Astrocyte (in vitro differentiated cells and primary cell): ENCODE results near the gene MBNL1. TPM values are rescaled to one million over a fixed set of nuclear protein-coding genes. Genes with fewer than 3 reads are reported as not detected.

Source experiments
- DNase-seq: peaks from one replicate; pipeline ENCODE4 v3.0.0-alpha.2; 2010; ENCODE audit warnings: low read depth
- FAIRE-seq: peaks from 2 replicates; lab custom pipeline; 2011; peaks lifted over from hg19 to GRCh38; lab: Jason Lieb, UNC
- H2AFZ ChIP-seq: 2 replicates; pipeline ENCODE4 v1.6.0; 2012; ENCODE audit warnings: low read depth, low read length, inconsistent platforms
- H3K27ac ChIP-seq: 2 replicates; pipeline ENCODE4 v1.5.1; 2011; ENCODE audit warnings: low read depth, low read length, inconsistent platforms
- H3K27me3 ChIP-seq: 2 replicates; pipeline ENCODE4 v1.6.0; 2011; ENCODE audit warnings: low read length, inconsistent platforms; ENCODE audit not compliant: insufficient read depth
- H3K36me3 ChIP-seq: 2 replicates; pipeline ENCODE4 v1.5.1; 2011; ENCODE audit warnings: low read length, inconsistent platforms; ENCODE audit not compliant: insufficient read depth
- H3K4me1 ChIP-seq: 2 replicates; pipeline ENCODE4 v1.5.1; 2011; ENCODE audit warnings: low read length, inconsistent platforms; ENCODE audit not compliant: insufficient read depth
- H3K4me2 ChIP-seq: 2 replicates; pipeline ENCODE4 v1.6.0; 2012; ENCODE audit warnings: low read length, inconsistent platforms
- H3K4me3 ChIP-seq: 2 replicates; pipeline ENCODE4 v1.5.1; 2011; ENCODE audit warnings: low read depth, mild to moderate bottlenecking, low read length, inconsistent platforms; ENCODE audit not compliant: insufficient read depth
- H3K79me2 ChIP-seq: 2 replicates; pipeline ENCODE4 v1.6.0; 2012; ENCODE audit warnings: mild to moderate bottlenecking, low read length, inconsistent platforms; ENCODE audit not compliant: insufficient read depth
- H3K9ac ChIP-seq: 2 replicates; pipeline ENCODE4 v1.6.0; 2012; ENCODE audit warnings: mild to moderate bottlenecking, low read length, inconsistent platforms
- H3K9me3 ChIP-seq: 2 replicates; pipeline ENCODE4 v1.5.1; 2012; ENCODE audit warnings: low read depth, mild to moderate bottlenecking, low read length, inconsistent platforms; ENCODE audit not compliant: insufficient read depth
- H4K20me1 ChIP-seq: 2 replicates; pipeline ENCODE4 v1.6.0; 2012; ENCODE audit warnings: low read length, inconsistent platforms; ENCODE audit not compliant: insufficient read depth
- H3K27ac Mint-ChIP-seq: one replicate; pipeline ENCODE4 v1.8.0; 2021; ENCODE audit warnings: mild to moderate bottlenecking, mixed read lengths; ENCODE audit not compliant: unreplicated experiment
- H3K27me3 Mint-ChIP-seq: one replicate; pipeline ENCODE4 v1.8.0; 2021; ENCODE audit warnings: low read depth, mixed read lengths; ENCODE audit not compliant: unreplicated experiment
- H3K36me3 Mint-ChIP-seq: one replicate; pipeline ENCODE4 v1.8.0; 2021; ENCODE audit warnings: low read depth, mixed read lengths; ENCODE audit not compliant: unreplicated experiment
- H3K4me1 Mint-ChIP-seq: one replicate; pipeline ENCODE4 v1.8.0; 2021; ENCODE audit warnings: low read depth, mixed read lengths; ENCODE audit not compliant: unreplicated experiment
- H3K4me3 Mint-ChIP-seq: one replicate; pipeline ENCODE4 v1.8.0; 2021; ENCODE audit warnings: mild to moderate bottlenecking, moderate library complexity, mixed read lengths; ENCODE audit not compliant: unreplicated experiment
- H3K9me3 Mint-ChIP-seq: one replicate; pipeline ENCODE4 v1.8.0; 2021; ENCODE audit warnings: mild to moderate bottlenecking, mixed read lengths; ENCODE audit not compliant: unreplicated experiment
- CTCF ChIP-seq: IDR thresholded peaks from 2 replicates; pipeline ENCODE4 v1.5.1; 2011; ENCODE audit warnings: low read depth, mild to moderate bottlenecking, inconsistent platforms, low read length, moderate library complexity; ENCODE audit not compliant: insufficient read depth
- EZH2 ChIP-seq: IDR thresholded peaks from 2 replicates; pipeline ENCODE4 v1.6.1; 2012; ENCODE audit warnings: mild to moderate bottlenecking, low read length, inconsistent platforms; ENCODE audit not compliant: insufficient read depth
- total RNA-seq: library from RNA; stranded (reverse); gene quantifications from 2 replicates; pipeline ENCODE4 v1.2.1, GENCODE V29; 2021

The MBNL1 gene
- total RNA-seq, 1 donor from 2014 or later: 93.1 TPM

GRCh38 chr3:152488449-152488848 lies 219.7 kb downstream of the MBNL1 start:
- Histone ChIP-seq H3K4me1 (no peaks in the 10 kb centered on the region), H2AFZ (no peak overlapping the region), H3K4me3 (no peak overlapping the region), H3K27ac (no peak overlapping the region), H3K27me3 (no peaks in the 10 kb centered on the region), H3K9ac (no peak overlapping the region), H3K4me2 (no peak overlapping the region), H3K36me3 (no peaks in the 10 kb centered on the region), H4K20me1 (no peaks in the 10 kb centered on the region), H3K79me2 (no peaks in the 10 kb centered on the region), H3K9me3 (no peaks in the 10 kb centered on the region)
- no peak overlapping the region for H3K27ac Mint-ChIP-seq
- DNase-seq: no peak
- H3K9me3 Mint-ChIP-seq: peaks cover 6% of the 10 kb centered on the region
- TF ChIP-seq EZH2 (no peak), CTCF (no peak)
- H3K4me3 Mint-ChIP-seq: no peak overlapping the region
- FAIRE-seq: no peak
- H3K27me3 Mint-ChIP-seq: no peaks in the 10 kb centered on the region
- H3K36me3 Mint-ChIP-seq: no peaks in the 10 kb centered on the region
- H3K4me1 Mint-ChIP-seq: no peaks in the 10 kb centered on the region

- Histone ChIP-seq H3K9ac (no peak overlapping the region), H3K4me1 (no peaks in the 10 kb centered on the region), H2AFZ (no peak overlapping the region), H3K79me2 (no peaks in the 10 kb centered on the region), H3K4me3 (no peak overlapping the region), H3K36me3 (no peaks in the 10 kb centered on the region), H3K27me3 (no peaks in the 10 kb centered on the region), H3K9me3 (no peaks in the 10 kb centered on the region), H4K20me1 (no peaks in the 10 kb centered on the region), H3K4me2 (no peak overlapping the region), H3K27ac (no peak overlapping the region)
- Mint-ChIP-seq H3K27ac (no peak overlapping the region), H3K27me3 (no peaks in the 10 kb centered on the region), H3K4me3 (no peak overlapping the region), H3K9me3 (peaks cover 2% of the 10 kb centered on the region), H3K36me3 (no peaks in the 10 kb centered on the region), H3K4me1 (peaks cover 3% of the 10 kb centered on the region)
- TF ChIP-seq EZH2: no peak
- no peak for TF ChIP-seq CTCF
- FAIRE-seq (no peak), DNase-seq (no peak)
Measured at GRCh38 chr3:152491922-152492321, 223.2 kb downstream of the MBNL1 start.

DNA sequence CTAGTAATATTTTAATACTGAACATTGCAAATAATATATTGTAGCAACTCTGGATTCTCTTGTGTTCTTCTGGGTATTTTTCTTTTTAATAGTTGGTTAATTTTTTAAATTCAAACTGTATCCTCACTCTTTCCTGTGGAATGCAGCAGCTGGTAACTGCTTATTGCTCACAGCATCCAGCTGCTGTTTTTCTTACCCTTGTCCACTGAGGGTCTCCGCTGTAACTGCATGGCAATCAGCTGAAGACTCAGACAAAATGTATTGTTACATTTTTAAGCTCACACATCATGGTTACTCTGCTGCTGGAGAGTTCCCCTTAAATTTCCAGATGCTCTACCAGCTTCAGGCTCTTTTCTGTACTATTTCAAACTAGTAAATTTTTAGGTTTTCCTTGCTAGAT lies 227.6 kb downstream of the MBNL1 start:
- Histone ChIP-seq H2AFZ (no peak overlapping the region), H3K27me3 (no peaks in the 10 kb centered on the region), H3K9me3 (no peaks in the 10 kb centered on the region), H3K4me1 (no peaks in the 10 kb centered on the region), H3K9ac (no peak overlapping the region), H3K27ac (no peak overlapping the region), H3K36me3 (no peaks in the 10 kb centered on the region), H4K20me1 (no peaks in the 10 kb centered on the region), H3K4me2 (no peak overlapping the region), H3K4me3 (no peak overlapping the region), H3K79me2 (no peaks in the 10 kb centered on the region)
- no peak for DNase-seq
- H3K9me3 Mint-ChIP-seq: peaks cover 4% of the 10 kb centered on the region
- FAIRE-seq: no peak
- H3K4me1 Mint-ChIP-seq: peaks cover 5% of the 10 kb centered on the region
- peak overlapping the region; percentile 14 for H3K27ac Mint-ChIP-seq
- H3K4me3 Mint-ChIP-seq: no peak overlapping the region
- H3K36me3 Mint-ChIP-seq: no peaks in the 10 kb centered on the region
- TF ChIP-seq EZH2 (no peak), CTCF (no peak)
- no peaks in the 10 kb centered on the region for H3K27me3 Mint-ChIP-seq
